WTC11 (cell line): ENCODE measurements around the gene NSUN2. TPM values are rescaled to one million over a fixed set of nuclear protein-coding genes. Genes with fewer than 3 reads are reported as not detected.

ENCODE experiments used
- ATAC-seq: fragments of 200-7000 bp; cut with Tn5 transposase; 2 replicates; pipeline ENCODE4 v1.10.0; 2021; ENCODE audit warnings: mild to moderate bottlenecking, moderate library complexity
- CTCF ChIA-PET: fragments of 300-600 bp; sonication (Branson Sonifier 250); formaldehyde crosslinking; loops from one replicate; lab custom pipeline; 2021; ENCODE audit warnings: antibody characterized with exemption; lab: Charles Lee
- POLR2A ChIA-PET: fragments of 350-600 bp; sonication (Branson Sonifier 250); formaldehyde crosslinking; loops from one replicate; lab custom pipeline; 2021; ENCODE audit warnings: antibody characterized with exemption; lab: Charles Lee
- DNase-seq: peaks from one replicate; pipeline ENCODE4 v3.0.0; 2021; ENCODE audit warnings: low spot score
- H3K27ac Mint-ChIP-seq: 2 replicates; pipeline ENCODE4 v1.8.0; 2021; ENCODE audit warnings: mixed read lengths
- H3K27me3 Mint-ChIP-seq: 2 replicates; pipeline ENCODE4 v1.8.0; 2021; ENCODE audit warnings: low read depth, mild to moderate bottlenecking, moderate library complexity, mixed read lengths
- H3K36me3 Mint-ChIP-seq: 2 replicates; pipeline ENCODE4 v1.8.0; 2021; ENCODE audit warnings: mixed read lengths
- H3K4me1 Mint-ChIP-seq: 2 replicates; pipeline ENCODE4 v1.8.0; 2022; ENCODE audit warnings: mixed read lengths
- H3K4me3 Mint-ChIP-seq: 2 replicates; pipeline ENCODE4 v1.8.0; 2021; ENCODE audit warnings: mild to moderate bottlenecking, moderate library complexity, mixed read lengths
- H3K9me3 Mint-ChIP-seq: 2 replicates; pipeline ENCODE4 v1.8.0; 2021; ENCODE audit warnings: mixed read lengths
- FOXJ3 ChIP-seq: sonication (generic); formaldehyde crosslinking; IDR thresholded peaks from 2 replicates; pipeline ENCODE4 v1.9.0; 2021; ENCODE audit warnings: missing genetic modification reagents, mild to moderate bottlenecking, borderline replicate concordance
- GTF2I ChIP-seq: fragments of 250-450 bp; sonication (Bioruptor Pico); conservative IDR thresholded peaks from 2 replicates; pipeline ENCODE4 v1.4.0; 2021; ENCODE audit warnings: mild to moderate bottlenecking
- KAT7 ChIP-seq: sonication (generic); formaldehyde crosslinking; IDR thresholded peaks from 2 replicates; pipeline ENCODE4 v1.8.1; 2023; ENCODE audit warnings: missing genetic modification reagents, mild to moderate bottlenecking, borderline replicate concordance
- MXD4 ChIP-seq: fragments of 250-450 bp; sonication (Bioruptor Pico); IDR thresholded peaks from 2 replicates; pipeline ENCODE4 v1.8.0; 2021; ENCODE audit warnings: mild to moderate bottlenecking, moderate library complexity, borderline replicate concordance
- NR1H2 ChIP-seq: sonication (generic); formaldehyde crosslinking; IDR thresholded peaks from 2 replicates; pipeline ENCODE4 v1.9.0; 2021; ENCODE audit warnings: mild to moderate bottlenecking, moderate library complexity, missing genetic modification reagents
- NR2C2 ChIP-seq: sonication (generic); formaldehyde crosslinking; IDR thresholded peaks from 2 replicates; pipeline ENCODE4 v1.8.0; 2022; ENCODE audit warnings: mild to moderate bottlenecking, missing genetic modification reagents
- NR3C1 ChIP-seq: sonication (generic); formaldehyde crosslinking; conservative IDR thresholded peaks from 2 replicates; pipeline ENCODE4 v1.8.1; 2023; ENCODE audit warnings: low read depth, mild to moderate bottlenecking, missing genetic modification reagents
- SP1 ChIP-seq: sonication (generic); formaldehyde crosslinking; conservative IDR thresholded peaks from 2 replicates; pipeline ENCODE4 v1.8.1; 2022; ENCODE audit warnings: missing genetic modification reagents
- TCF7 ChIP-seq: sonication (generic); formaldehyde crosslinking; IDR thresholded peaks from 2 replicates; pipeline ENCODE4 v1.8.0; 2022; ENCODE audit warnings: mild to moderate bottlenecking, low read depth, missing genetic modification reagents, moderate library complexity
- ZNF263 ChIP-seq: sonication (generic); formaldehyde crosslinking; IDR thresholded peaks from 2 replicates; pipeline ENCODE4 v1.8.1; 2022; ENCODE audit warnings: low read depth, mild to moderate bottlenecking, moderate library complexity, missing genetic modification reagents
- ZNF671 ChIP-seq: fragments of 250-450 bp; sonication (Bioruptor Pico); IDR thresholded peaks from 2 replicates; pipeline ENCODE4 v1.8.0; 2021; ENCODE audit warnings: mild to moderate bottlenecking
- total RNA-seq: library from RNA; stranded (reverse); gene quantifications from 3 replicates; pipeline ENCODE4 v1.2.3, GENCODE V29; 2021
- TF ChIP-seq, protein P1 (sequence below): sonication (generic); formaldehyde crosslinking; IDR thresholded peaks from 2 replicates; pipeline ENCODE4 v1.8.1; 2023; ENCODE audit warnings: mild to moderate bottlenecking, moderate library complexity, missing genetic modification reagents
- TF ChIP-seq, protein P2 (sequence below): fragments of 250-450 bp; sonication (Bioruptor Pico); IDR thresholded peaks from 2 replicates; pipeline ENCODE4 v1.9.0; 2021; ENCODE audit warnings: mild to moderate bottlenecking, borderline replicate concordance
- TF ChIP-seq, protein P3 (sequence below): sonication (generic); formaldehyde crosslinking; conservative IDR thresholded peaks from 2 replicates; pipeline ENCODE4 v1.8.1; 2022; ENCODE audit warnings: mild to moderate bottlenecking, missing genetic modification reagents
- TF ChIP-seq, protein P4 (sequence below): sonication (generic); formaldehyde crosslinking; IDR thresholded peaks from 2 replicates; pipeline ENCODE4 v1.8.1; 2022; ENCODE audit warnings: missing genetic modification reagents, borderline replicate concordance

NSUN2 gene
- total RNA-seq, 1 experiment from 2014 or later: 88.4 TPM

DNA sequence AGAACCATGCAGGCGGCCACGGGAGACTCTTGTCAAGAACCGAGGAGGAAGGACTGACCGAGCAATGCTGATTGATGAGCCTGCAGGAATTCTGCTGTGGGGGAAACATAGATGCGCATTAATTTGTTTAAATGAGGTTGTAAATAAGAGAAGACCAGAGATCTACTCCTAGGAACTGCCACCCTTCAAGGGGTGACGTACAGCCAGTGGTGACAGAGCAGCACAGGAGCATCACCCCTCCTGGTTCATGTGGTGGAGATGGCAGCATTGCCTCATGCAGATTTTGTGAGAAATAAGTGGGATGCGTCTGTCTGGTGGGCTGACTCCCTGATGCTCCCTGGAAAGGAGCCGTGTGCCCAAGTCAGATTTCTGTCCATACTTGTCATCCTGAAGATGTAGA, 22.6 kb upstream of the NSUN2 start (continued):
- TF ChIP-seq, protein P1, sequence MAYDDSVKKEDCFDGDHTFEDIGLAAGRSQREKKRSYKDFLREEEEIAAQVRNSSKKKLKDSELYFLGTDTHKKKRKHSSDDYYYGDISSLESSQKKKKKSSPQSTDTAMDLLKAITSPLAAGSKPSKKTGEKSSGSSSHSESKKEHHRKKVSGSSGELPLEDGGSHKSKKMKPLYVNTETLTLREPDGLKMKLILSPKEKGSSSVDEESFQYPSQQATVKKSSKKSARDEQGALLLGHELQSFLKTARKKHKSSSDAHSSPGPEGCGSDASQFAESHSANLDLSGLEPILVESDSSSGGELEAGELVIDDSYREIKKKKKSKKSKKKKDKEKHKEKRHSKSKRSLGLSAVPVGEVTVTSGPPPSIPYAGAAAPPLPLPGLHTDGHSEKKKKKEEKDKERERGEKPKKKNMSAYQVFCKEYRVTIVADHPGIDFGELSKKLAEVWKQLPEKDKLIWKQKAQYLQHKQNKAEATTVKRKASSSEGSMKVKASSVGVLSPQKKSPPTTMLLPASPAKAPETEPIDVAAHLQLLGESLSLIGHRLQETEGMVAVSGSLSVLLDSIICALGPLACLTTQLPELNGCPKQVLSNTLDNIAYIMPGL: no peak
- TF ChIP-seq, protein P2, sequence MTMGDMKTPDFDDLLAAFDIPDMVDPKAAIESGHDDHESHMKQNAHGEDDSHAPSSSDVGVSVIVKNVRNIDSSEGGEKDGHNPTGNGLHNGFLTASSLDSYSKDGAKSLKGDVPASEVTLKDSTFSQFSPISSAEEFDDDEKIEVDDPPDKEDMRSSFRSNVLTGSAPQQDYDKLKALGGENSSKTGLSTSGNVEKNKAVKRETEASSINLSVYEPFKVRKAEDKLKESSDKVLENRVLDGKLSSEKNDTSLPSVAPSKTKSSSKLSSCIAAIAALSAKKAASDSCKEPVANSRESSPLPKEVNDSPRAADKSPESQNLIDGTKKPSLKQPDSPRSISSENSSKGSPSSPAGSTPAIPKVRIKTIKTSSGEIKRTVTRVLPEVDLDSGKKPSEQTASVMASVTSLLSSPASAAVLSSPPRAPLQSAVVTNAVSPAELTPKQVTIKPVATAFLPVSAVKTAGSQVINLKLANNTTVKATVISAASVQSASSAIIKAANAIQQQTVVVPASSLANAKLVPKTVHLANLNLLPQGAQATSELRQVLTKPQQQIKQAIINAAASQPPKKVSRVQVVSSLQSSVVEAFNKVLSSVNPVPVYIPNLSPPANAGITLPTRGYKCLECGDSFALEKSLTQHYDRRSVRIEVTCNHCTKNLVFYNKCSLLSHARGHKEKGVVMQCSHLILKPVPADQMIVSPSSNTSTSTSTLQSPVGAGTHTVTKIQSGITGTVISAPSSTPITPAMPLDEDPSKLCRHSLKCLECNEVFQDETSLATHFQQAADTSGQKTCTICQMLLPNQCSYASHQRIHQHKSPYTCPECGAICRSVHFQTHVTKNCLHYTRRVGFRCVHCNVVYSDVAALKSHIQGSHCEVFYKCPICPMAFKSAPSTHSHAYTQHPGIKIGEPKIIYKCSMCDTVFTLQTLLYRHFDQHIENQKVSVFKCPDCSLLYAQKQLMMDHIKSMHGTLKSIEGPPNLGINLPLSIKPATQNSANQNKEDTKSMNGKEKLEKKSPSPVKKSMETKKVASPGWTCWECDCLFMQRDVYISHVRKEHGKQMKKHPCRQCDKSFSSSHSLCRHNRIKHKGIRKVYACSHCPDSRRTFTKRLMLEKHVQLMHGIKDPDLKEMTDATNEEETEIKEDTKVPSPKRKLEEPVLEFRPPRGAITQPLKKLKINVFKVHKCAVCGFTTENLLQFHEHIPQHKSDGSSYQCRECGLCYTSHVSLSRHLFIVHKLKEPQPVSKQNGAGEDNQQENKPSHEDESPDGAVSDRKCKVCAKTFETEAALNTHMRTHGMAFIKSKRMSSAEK (CRISPR knock-in tag): no peak
- no peak for TF ChIP-seq TCF7 (CRISPR knock-in tag)

DNA sequence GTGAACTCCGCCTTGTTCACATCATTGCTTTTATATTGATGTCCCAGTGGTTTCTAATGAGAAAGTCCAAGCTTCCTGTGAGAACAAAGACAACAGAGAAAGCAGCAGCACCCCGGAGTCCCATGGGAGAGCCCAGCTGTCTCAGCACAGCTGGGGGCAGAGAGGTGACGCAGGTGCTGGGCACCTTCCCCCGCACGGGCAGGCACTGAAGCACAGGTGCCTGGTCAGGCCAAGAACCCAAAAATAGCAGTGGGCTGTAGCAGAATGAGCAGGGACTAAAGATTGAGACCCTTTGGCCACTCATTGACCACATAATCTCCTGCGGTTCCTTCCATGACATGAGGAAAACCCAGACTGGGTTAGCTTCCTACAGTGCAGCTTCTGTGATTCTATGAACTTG, 19.2 kb upstream of the NSUN2 start:
- Mint-ChIP-seq H3K9me3 (peaks cover 15% of the 10 kb centered on the region), H3K27me3 (no peaks in the 10 kb centered on the region), H3K4me3 (no peak overlapping the region), H3K4me1 (peaks cover 24% of the 10 kb centered on the region), H3K27ac (0 out of 2 replicates have a peak overlapping the region, but pooled peaks have one; percentile 19), H3K36me3 (peaks cover 29% of the 10 kb centered on the region)
- TF ChIP-seq FOXJ3 (CRISPR knock-in tag) (no peak), TCF7 (CRISPR knock-in tag) (no peak), NR2C2 (CRISPR knock-in tag) (no peak), MXD4 (CRISPR knock-in tag) (no peak), GTF2I (CRISPR knock-in tag) (no peak)
- TF ChIP-seq, protein P3, sequence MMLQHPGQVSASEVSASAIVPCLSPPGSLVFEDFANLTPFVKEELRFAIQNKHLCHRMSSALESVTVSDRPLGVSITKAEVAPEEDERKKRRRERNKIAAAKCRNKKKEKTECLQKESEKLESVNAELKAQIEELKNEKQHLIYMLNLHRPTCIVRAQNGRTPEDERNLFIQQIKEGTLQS (CRISPR knock-in tag): no peak
- no peak for ATAC-seq
- CTCF ChIA-PET: no interaction called here
- DNase-seq: no peak
- POLR2A ChIA-PET: no interaction called here

DNA sequence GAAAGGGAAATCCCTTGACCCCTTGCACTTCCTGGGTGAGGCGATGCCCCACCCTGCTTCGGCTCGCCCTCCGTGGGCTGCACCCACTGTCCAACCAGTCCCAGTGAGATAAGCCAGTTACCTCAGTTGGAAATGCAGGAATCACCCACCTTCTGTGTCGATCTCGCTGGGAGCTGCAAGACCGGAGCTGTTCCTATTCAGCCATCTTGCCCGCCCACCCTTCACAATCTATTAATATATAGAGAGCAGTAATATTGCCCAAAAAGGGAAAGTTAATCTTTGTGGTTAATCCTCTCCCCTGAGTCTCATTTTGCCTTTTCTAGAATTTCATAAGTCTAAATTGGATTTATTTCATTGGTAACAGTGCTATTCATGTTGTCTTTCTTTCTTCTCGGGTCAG, 16.8 kb upstream of the NSUN2 start:
- H3K27ac Mint-ChIP-seq: peak overlapping the region; percentile 16
- ATAC-seq (no peak), DNase-seq (no peak)
- H3K36me3 Mint-ChIP-seq: peaks cover 17% of the 10 kb centered on the region
- H3K9me3 Mint-ChIP-seq: 0 out of 2 replicates have a peak, but pooled peaks cover 6% of the 10 kb centered on the region
- no peak overlapping the region for H3K4me3 Mint-ChIP-seq
- peaks cover 24% of the 10 kb centered on the region for H3K4me1 Mint-ChIP-seq
- ChIA-PET CTCF (interaction anchor here (0.7 to 1.3 kb wide), 2 partner anchors 38 to 200 kb away, joined by 3 to 4 read pairs; no protein-coding TSS in a partner anchor), POLR2A (no interaction called here)
- no peaks in the 10 kb centered on the region for H3K27me3 Mint-ChIP-seq
- TF ChIP-seq FOXJ3 (CRISPR knock-in tag) (no peak), NR3C1 (CRISPR knock-in tag) (no peak), NR1H2 (CRISPR knock-in tag) (no peak), SP1 (CRISPR knock-in tag) (no peak), MXD4 (CRISPR knock-in tag) (no peak), GTF2I (CRISPR knock-in tag) (no peak), KAT7 (CRISPR knock-in tag) (no peak), ZNF671 (CRISPR knock-in tag) (no peak), ZNF263 (CRISPR knock-in tag) (no peak)
- TF ChIP-seq, protein P2 (CRISPR knock-in tag): no peak
- TF ChIP-seq, protein P4, sequence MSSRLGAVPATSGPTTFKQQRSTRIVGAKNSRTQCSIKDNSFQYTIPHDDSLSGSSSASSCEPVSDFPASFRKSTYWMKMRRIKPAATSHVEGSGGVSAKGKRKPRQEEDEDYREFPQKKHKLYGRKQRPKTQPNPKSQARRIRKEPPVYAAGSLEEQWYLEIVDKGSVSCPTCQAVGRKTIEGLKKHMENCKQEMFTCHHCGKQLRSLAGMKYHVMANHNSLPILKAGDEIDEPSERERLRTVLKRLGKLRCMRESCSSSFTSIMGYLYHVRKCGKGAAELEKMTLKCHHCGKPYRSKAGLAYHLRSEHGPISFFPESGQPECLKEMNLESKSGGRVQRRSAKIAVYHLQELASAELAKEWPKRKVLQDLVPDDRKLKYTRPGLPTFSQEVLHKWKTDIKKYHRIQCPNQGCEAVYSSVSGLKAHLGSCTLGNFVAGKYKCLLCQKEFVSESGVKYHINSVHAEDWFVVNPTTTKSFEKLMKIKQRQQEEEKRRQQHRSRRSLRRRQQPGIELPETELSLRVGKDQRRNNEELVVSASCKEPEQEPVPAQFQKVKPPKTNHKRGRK: no peak
